Nephron (organoid): Measurements from ENCODE around the gene CFAP251.

ENCODE experiments used
- H3K27ac Mint-ChIP-seq, 3 experiments: 2 replicates each; pipeline ENCODE4 v1.8.0; 2020; ENCODE audit warnings: mixed read lengths in 3 of 3, mild to moderate bottlenecking in 2 of 3, moderate library complexity in 1 of 3
- H3K27me3 Mint-ChIP-seq: 2 replicates; pipeline ENCODE4 v1.8.0; 2021; ENCODE audit warnings: low read depth, mild to moderate bottlenecking, moderate library complexity, mixed read lengths
- H3K36me3 Mint-ChIP-seq: 2 replicates; pipeline ENCODE4 v1.8.0; 2020; ENCODE audit warnings: low read depth, mixed read lengths
- H3K4me1 Mint-ChIP-seq: 2 replicates; pipeline ENCODE4 v1.8.0; 2020; ENCODE audit warnings: mixed read lengths
- H3K4me3 Mint-ChIP-seq, 3 experiments: 2 replicates each; pipeline ENCODE4 v1.8.0; 2020; ENCODE audit warnings: mild to moderate bottlenecking in 3 of 3, mixed read lengths in 3 of 3, moderate library complexity in 2 of 3
- H3K9me3 Mint-ChIP-seq: 2 replicates; pipeline ENCODE4 v1.8.0; 2020; ENCODE audit warnings: mixed read lengths
- TF ChIP-seq, protein P1 (sequence below), 3 experiments: fragments of 200-600 bp; sonication (generic); IDR thresholded peaks; one replicate each; pipeline ENCODE4 v1.5.0; 2021; ENCODE audit warnings: antibody characterized with exemption in 3 of 3; ENCODE audit not compliant: unreplicated experiment in 3 of 3

The CFAP251 gene

DNA sequence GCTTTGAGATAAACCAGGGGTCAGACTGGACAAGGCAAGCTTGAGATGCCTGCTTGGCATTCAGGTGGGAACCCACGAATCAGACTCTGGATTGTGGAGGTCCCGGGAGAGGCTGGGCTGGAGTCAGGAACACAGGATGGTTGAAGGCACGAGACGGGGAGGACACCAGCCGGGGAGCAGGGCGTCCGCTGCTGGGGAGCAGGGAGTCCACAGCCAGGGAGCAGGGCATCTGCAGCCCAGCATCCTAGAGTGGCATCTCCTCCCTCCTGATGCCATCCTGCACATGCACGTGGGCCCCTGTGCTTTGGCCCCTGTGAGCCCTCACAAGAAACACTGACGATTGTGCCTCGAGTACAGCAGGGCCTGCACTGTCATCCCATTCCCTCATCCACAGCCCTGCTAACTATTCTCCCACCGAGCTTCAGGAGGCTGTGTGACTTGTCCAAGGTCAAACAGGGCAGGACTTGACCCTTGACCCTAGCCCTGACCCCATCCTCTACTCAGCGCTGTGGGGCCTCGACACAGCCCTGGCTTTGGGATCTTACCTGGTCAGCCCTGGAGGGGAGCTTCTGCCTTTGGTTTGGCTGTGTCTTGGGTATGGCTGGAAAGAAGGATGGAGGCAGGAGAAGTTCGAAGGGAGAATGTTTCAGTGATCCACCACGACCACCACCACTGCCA is 45.1 kb downstream of the CFAP251 start:
- TF ChIP-seq, protein P1, sequence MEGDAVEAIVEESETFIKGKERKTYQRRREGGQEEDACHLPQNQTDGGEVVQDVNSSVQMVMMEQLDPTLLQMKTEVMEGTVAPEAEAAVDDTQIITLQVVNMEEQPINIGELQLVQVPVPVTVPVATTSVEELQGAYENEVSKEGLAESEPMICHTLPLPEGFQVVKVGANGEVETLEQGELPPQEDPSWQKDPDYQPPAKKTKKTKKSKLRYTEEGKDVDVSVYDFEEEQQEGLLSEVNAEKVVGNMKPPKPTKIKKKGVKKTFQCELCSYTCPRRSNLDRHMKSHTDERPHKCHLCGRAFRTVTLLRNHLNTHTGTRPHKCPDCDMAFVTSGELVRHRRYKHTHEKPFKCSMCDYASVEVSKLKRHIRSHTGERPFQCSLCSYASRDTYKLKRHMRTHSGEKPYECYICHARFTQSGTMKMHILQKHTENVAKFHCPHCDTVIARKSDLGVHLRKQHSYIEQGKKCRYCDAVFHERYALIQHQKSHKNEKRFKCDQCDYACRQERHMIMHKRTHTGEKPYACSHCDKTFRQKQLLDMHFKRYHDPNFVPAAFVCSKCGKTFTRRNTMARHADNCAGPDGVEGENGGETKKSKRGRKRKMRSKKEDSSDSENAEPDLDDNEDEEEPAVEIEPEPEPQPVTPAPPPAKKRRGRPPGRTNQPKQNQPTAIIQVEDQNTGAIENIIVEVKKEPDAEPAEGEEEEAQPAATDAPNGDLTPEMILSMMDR (IDR thresholded peaks at IDR 0.05; ENCODE audit: unreplicated experiment in 3 of 3) = no peak
- peaks cover 7% of the 10 kb centered on the region for H3K27me3 Mint-ChIP-seq
- no peak overlapping the region for H3K27ac Mint-ChIP-seq
- peaks cover 5% of the 10 kb centered on the region for H3K4me1 Mint-ChIP-seq
- no peaks in the 10 kb centered on the region for H3K9me3 Mint-ChIP-seq
- H3K4me3 Mint-ChIP-seq = no peak overlapping the region
- H3K36me3 Mint-ChIP-seq = peaks cover 11% of the 10 kb centered on the region

DNA sequence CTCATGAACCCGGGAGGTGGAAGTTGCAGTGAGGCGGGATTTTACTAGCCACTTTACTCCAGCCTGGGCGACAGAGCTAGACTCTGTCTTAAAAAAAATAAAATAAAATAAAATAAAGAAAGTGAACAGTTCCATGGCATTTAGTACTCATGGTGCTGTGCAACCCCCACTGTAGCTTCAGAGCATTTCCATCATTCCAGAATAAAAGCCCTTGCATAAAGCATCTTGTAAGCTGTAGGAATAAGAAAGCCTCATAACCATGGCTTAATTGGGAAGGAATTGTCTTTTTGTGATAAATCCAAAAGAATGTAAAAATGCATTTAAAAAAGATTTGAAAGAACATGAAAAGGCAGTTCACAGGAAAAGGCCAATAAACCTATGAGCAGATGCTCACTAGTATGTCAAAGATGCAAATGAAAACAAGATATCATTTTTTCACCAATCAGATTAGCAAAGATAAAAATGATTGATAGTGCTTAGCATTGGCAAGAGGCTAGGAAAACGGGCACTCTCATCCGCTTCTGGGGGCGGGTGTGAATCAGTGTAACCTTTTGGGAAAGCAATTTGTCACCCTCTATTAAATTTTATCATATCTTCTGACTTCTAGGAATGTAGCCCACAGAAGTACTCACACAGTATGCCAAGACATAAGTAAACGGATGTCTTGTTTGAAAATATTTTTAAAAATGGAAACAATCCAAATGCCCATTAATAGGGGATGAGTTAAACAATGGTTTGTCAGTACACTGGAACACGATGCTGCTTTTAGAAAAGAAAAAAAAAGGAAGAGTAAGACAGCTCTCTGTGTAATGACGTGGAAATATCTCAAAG is 46.6 kb downstream of the CFAP251 start:
- TF ChIP-seq, protein P1 (IDR thresholded peaks at IDR 0.05; ENCODE audit: unreplicated experiment in 3 of 3) = no peak
- Mint-ChIP-seq H3K9me3 (no peaks in the 10 kb centered on the region), H3K4me1 (peaks cover 5% of the 10 kb centered on the region), H3K27me3 (peaks cover 7% of the 10 kb centered on the region), H3K36me3 (peaks cover 11% of the 10 kb centered on the region), H3K27ac (no peak overlapping the region), H3K4me3 (no peak overlapping the region)

GRCh38 chr12:121966959-121967358 is 48.6 kb downstream of the CFAP251 start:
- TF ChIP-seq, protein P1 (IDR thresholded peaks at IDR 0.05; ENCODE audit: unreplicated experiment in 3 of 3) = no peak

GRCh38 chr12:121968876-121969275 is 50.5 kb downstream of the CFAP251 start:
- Mint-ChIP-seq H3K36me3 (peaks cover 25% of the 10 kb centered on the region), H3K27ac (no peak overlapping the region), H3K9me3 (peaks cover 10% of the 10 kb centered on the region), H3K4me3 (no peak overlapping the region), H3K4me1 (peaks cover 5% of the 10 kb centered on the region), H3K27me3 (no peaks in the 10 kb centered on the region)
- TF ChIP-seq, protein P1 (IDR thresholded peaks at IDR 0.05; ENCODE audit: unreplicated experiment in 3 of 3) = no peak

More at GRCh38 chr12:121966959-121967358, 48.6 kb downstream of the CFAP251 start:
- peaks cover 5% of the 10 kb centered on the region for H3K4me1 Mint-ChIP-seq
- H3K36me3 Mint-ChIP-seq = peaks cover 19% of the 10 kb centered on the region
- H3K27ac Mint-ChIP-seq = no peak overlapping the region
- H3K9me3 Mint-ChIP-seq = peaks cover 1% of the 10 kb centered on the region
- H3K4me3 Mint-ChIP-seq = no peak overlapping the region
- peaks cover 7% of the 10 kb centered on the region for H3K27me3 Mint-ChIP-seq

GRCh38 chr12:121969726-121970125 is 51.3 kb downstream of the CFAP251 start:
- Mint-ChIP-seq H3K27ac (no peak overlapping the region), H3K9me3 (peaks cover 14% of the 10 kb centered on the region), H3K4me3 (no peak overlapping the region), H3K4me1 (peaks cover 10% of the 10 kb centered on the region), H3K36me3 (peaks cover 30% of the 10 kb centered on the region), H3K27me3 (peaks cover 2% of the 10 kb centered on the region)
- TF ChIP-seq, protein P1 (IDR thresholded peaks at IDR 0.05; ENCODE audit: unreplicated experiment in 3 of 3) = no peak
